H1 (cell line): ENCODE data around the gene ZDHHC24. TPM values are rescaled to one million over a fixed set of nuclear protein-coding genes. Genes with fewer than 3 reads are reported as not detected.
"Not testable (repeated sequence)": the region's sequence is repeated elsewhere in the genome, so short reads cannot be mapped to it uniquely, and the experiment has no call there.

Experiments
- CTCF ChIA-PET: fragments of 300-600 bp; sonication (Branson Sonifier 250); formaldehyde crosslinking; loops from one replicate; lab custom pipeline; 2021; ENCODE audit not compliant: partially characterized antibody; lab: Charles Lee
- POLR2A ChIA-PET: fragments of 300-600 bp; sonication (Branson Sonifier 250); formaldehyde crosslinking; loops from one replicate; lab custom pipeline; 2021; ENCODE audit warnings: inconsistent platforms; ENCODE audit not compliant: partially characterized antibody; lab: Charles Lee
- DNase-seq, 2 experiments: peaks; one replicate each; pipeline versions ENCODE4 v3.0.0 to v3.0.0-alpha.2; 2010 to 2022; ENCODE audit warnings: low spot score in 2 of 2, low read depth in 1 of 2, mixed read lengths in 1 of 2
- FAIRE-seq: peaks from 2 replicates; lab custom pipeline; 2011; peaks lifted over from hg19 to GRCh38; lab: Jason Lieb, UNC
- H2AFZ ChIP-seq: 2 replicates; pipeline ENCODE4 v1.8.1; 2012; ENCODE audit warnings: low read length, inconsistent platforms
- H2AK5ac ChIP-seq: 2 replicates; pipeline ENCODE4 v1.6.1; 2013; ENCODE audit warnings: low read depth, low read length
- H2BK120ac ChIP-seq: replicated peaks from 2 replicates; pipeline ENCODE3; 2013; ENCODE audit warnings: low read depth, low read length, inconsistent platforms
- H2BK12ac ChIP-seq: 2 replicates; pipeline ENCODE4 v1.6.1; 2013; ENCODE audit warnings: low read depth, low read length
- H2BK15ac ChIP-seq: 2 replicates; pipeline ENCODE4 v1.6.1; 2013; ENCODE audit warnings: low read length
- H2BK20ac ChIP-seq: 2 replicates; pipeline ENCODE4 v1.6.1; 2013; ENCODE audit warnings: low read length
- H2BK5ac ChIP-seq: 2 replicates; pipeline ENCODE4 v1.6.1; 2013; ENCODE audit warnings: low read depth, low read length
- H3K14ac ChIP-seq: 2 replicates; pipeline ENCODE4 v1.6.1; 2013; ENCODE audit warnings: inconsistent platforms; ENCODE audit not compliant: insufficient read length
- H3K18ac ChIP-seq: 2 replicates; pipeline ENCODE4 v1.6.1; 2013; ENCODE audit warnings: low read length; ENCODE audit errors: extremely low read depth
- H3K23ac ChIP-seq: 2 replicates; pipeline ENCODE4 v1.6.1; 2013; ENCODE audit warnings: inconsistent platforms; ENCODE audit not compliant: insufficient read length
- H3K23me2 ChIP-seq: 2 replicates; pipeline ENCODE4 v1.6.1; 2013; ENCODE audit warnings: low read depth, low read length
- H3K27ac ChIP-seq: 2 replicates; pipeline ENCODE4 v1.6.1; 2011; ENCODE audit warnings: low read depth, low read length, inconsistent platforms
- H3K27me3 ChIP-seq, 4 experiments: replicated peaks in 1 of 4; 1 replicate in 1 of 4; 2 replicates in 3 of 4; pipeline versions ENCODE4 v1.6.1 to v1.8.1; 2011 to 2013; ENCODE audit warnings: low read length in 3 of 4, mild to moderate bottlenecking in 3 of 4, inconsistent platforms in 2 of 4, mixed read lengths in 2 of 4, moderate library complexity in 1 of 4; ENCODE audit not compliant: control insufficient read depth in 3 of 4, insufficient read depth in 3 of 4; ENCODE audit errors: extremely low read depth in 1 of 4
- H3K36me3 ChIP-seq, 4 experiments: 2 replicates each; pipeline versions ENCODE4 v1.6.1 to v1.8.1; 2011 to 2013; ENCODE audit warnings: mild to moderate bottlenecking in 4 of 4, low read length in 3 of 4, moderate library complexity in 2 of 4, control low read depth in 1 of 4, inconsistent platforms in 1 of 4; ENCODE audit not compliant: insufficient read depth in 4 of 4, control insufficient read depth in 2 of 4
- H3K4ac ChIP-seq: replicated peaks from 2 replicates; pipeline ENCODE3; 2013; ENCODE audit warnings: low read length, low read depth, mixed read lengths, inconsistent platforms; ENCODE audit not compliant: insufficient read length
- H3K4me1 ChIP-seq, 4 experiments: replicated peaks in 1 of 4; 1 replicate in 1 of 4; 2 replicates in 3 of 4; pipeline versions ENCODE4 v1.6.1 to v1.8.1; 2011 to 2013; ENCODE audit warnings: low read length in 3 of 4, inconsistent platforms in 2 of 4, mixed read lengths in 1 of 4; ENCODE audit not compliant: insufficient read depth in 4 of 4, control insufficient read depth in 3 of 4
- H3K4me2 ChIP-seq, 2 experiments: 2 replicates each; pipeline versions ENCODE4 v1.6.1 to v1.8.1; 2011 to 2013; ENCODE audit warnings: low read depth in 2 of 2, low read length in 2 of 2, control low read depth in 1 of 2, inconsistent platforms in 1 of 2, mild to moderate bottlenecking in 1 of 2; ENCODE audit not compliant: insufficient read depth in 1 of 2
- H3K4me3 ChIP-seq, 4 experiments: fragments of 200-600, 300-600 bp in 1 of 4; sonication (generic), shearing (Covaris generic), sonication (Bioruptor Twin) in 1 of 4; 2 replicates each; pipeline versions ENCODE4 v1.5.1 to v1.8.1; 2011 to 2016; ENCODE audit warnings: low read length in 4 of 4, low read depth in 3 of 4, control low read depth in 2 of 4, inconsistent platforms in 2 of 4, mild to moderate bottlenecking in 2 of 4, mixed read lengths in 1 of 4, moderate library complexity in 1 of 4; ENCODE audit not compliant: insufficient read depth in 2 of 4; ENCODE audit errors: extremely low read depth in 1 of 4
- H3K56ac ChIP-seq: replicated peaks from 2 replicates; pipeline ENCODE3; 2013; ENCODE audit warnings: low read depth, mild to moderate bottlenecking, mixed read lengths, low read length, inconsistent platforms; ENCODE audit not compliant: insufficient read length
- H3K79me1 ChIP-seq: 2 replicates; pipeline ENCODE4 v1.6.1; 2013; ENCODE audit warnings: low read depth, low read length, control low read depth
- H3K79me2 ChIP-seq, 2 experiments: 2 replicates each; pipeline versions ENCODE4 v1.6.1 to v1.8.1; 2012 to 2013; ENCODE audit warnings: low read length in 2 of 2, mild to moderate bottlenecking in 2 of 2, inconsistent platforms in 1 of 2; ENCODE audit not compliant: insufficient read depth in 2 of 2, control insufficient read depth in 1 of 2
- H3K9ac ChIP-seq, 4 experiments: replicated peaks in 1 of 4; 1 replicate in 1 of 4; 2 replicates in 3 of 4; pipeline versions ENCODE4 v1.6.1 to v1.8.1; 2011 to 2013; ENCODE audit warnings: low read depth in 3 of 4, low read length in 3 of 4, control low read depth in 2 of 4, mild to moderate bottlenecking in 2 of 4, moderate library complexity in 2 of 4, inconsistent platforms in 1 of 4; ENCODE audit errors: extremely low read depth in 1 of 4
- H3K9me3 ChIP-seq, 2 experiments: 2 replicates each; pipeline versions ENCODE4 v1.6.1 to v1.8.1; 2012 to 2013; ENCODE audit warnings: mild to moderate bottlenecking in 2 of 2, moderate library complexity in 2 of 2, control low read depth in 1 of 2, inconsistent platforms in 1 of 2, low read depth in 1 of 2, low read length in 1 of 2, mixed read lengths in 1 of 2; ENCODE audit not compliant: insufficient read depth in 2 of 2
- H4K20me1 ChIP-seq, 2 experiments: replicated peaks in 1 of 2; 2 replicates each; pipeline versions ENCODE3 to v1.8.1; 2011 to 2013; ENCODE audit warnings: inconsistent platforms in 2 of 2, low read length in 2 of 2, mild to moderate bottlenecking in 1 of 2; ENCODE audit not compliant: insufficient read depth in 2 of 2, control insufficient read depth in 1 of 2
- H4K5ac ChIP-seq: 2 replicates; pipeline ENCODE4 v1.6.1; 2013; ENCODE audit warnings: low read length, low read depth, mixed read lengths, inconsistent platforms; ENCODE audit not compliant: insufficient read length
- H4K8ac ChIP-seq: 2 replicates; pipeline ENCODE4 v1.8.0; 2013; ENCODE audit warnings: mild to moderate bottlenecking, moderate library complexity, low read length, inconsistent platforms; ENCODE audit not compliant: insufficient read depth; ENCODE audit errors: extremely low read depth
- H4K91ac ChIP-seq: replicated peaks from 2 replicates; pipeline ENCODE3; 2013; ENCODE audit warnings: low read length, mixed read lengths, inconsistent platforms; ENCODE audit not compliant: insufficient read length
- ATF2 ChIP-seq: IDR thresholded peaks from 2 replicates; pipeline ENCODE4 v1.6.1; 2012; ENCODE audit warnings: low read length, inconsistent platforms
- CHD2 ChIP-seq: IDR thresholded peaks from 2 replicates; pipeline ENCODE4 v1.6.1; 2012; ENCODE audit warnings: low read length, improper control_type of control experiment
- JUN ChIP-seq: IDR thresholded peaks from 2 replicates; pipeline ENCODE4 v1.6.1; 2011; ENCODE audit warnings: low read depth, mild to moderate bottlenecking, improper control_type of control experiment, low read length
- JUND ChIP-seq: IDR thresholded peaks from 2 replicates; pipeline ENCODE4 v1.6.1; 2011; ENCODE audit warnings: mild to moderate bottlenecking, improper control_type of control experiment, low read length
- POLR2A ChIP-seq, 2 experiments: IDR thresholded peaks; 1 replicate in 1 of 2; 2 replicates in 1 of 2; pipeline ENCODE4 v1.6.1; 2011; ENCODE audit warnings: low read depth in 2 of 2, low read length in 2 of 2, mild to moderate bottlenecking in 2 of 2; ENCODE audit errors: control extremely low read depth in 1 of 2
- SRF ChIP-seq: IDR thresholded peaks from 2 replicates; pipeline ENCODE4 v1.6.1; 2011; ENCODE audit warnings: mild to moderate bottlenecking, low read depth, low read length, moderate library complexity
- TAF7 ChIP-seq: optimal IDR thresholded peaks from 2 replicates; pipeline ENCODE3; 2011; ENCODE audit warnings: low read depth, mild to moderate bottlenecking, inconsistent platforms, low read length, moderate library complexity, borderline replicate concordance
- TEAD4 ChIP-seq: IDR thresholded peaks from 2 replicates; pipeline ENCODE4 v1.6.1; 2012; ENCODE audit warnings: low read depth, low read length, inconsistent platforms, mixed read lengths
- WGBS, 2 experiments: shearing (Covaris generic) in 1 of 2; methylation state at CpG; one replicate each; pipeline versions ENCODE4 v1.1.6 to v1.1.7; 2013 to 2015; ENCODE audit warnings: low lambda C conversion rate in 2 of 2, mixed read lengths in 2 of 2, inconsistent platforms in 1 of 2, low coverage in 1 of 2, missing lambda C conversion rate in 1 of 2; ENCODE audit not compliant: insufficient replicate concordance in 2 of 2, insufficient coverage in 1 of 2, insufficient read length in 1 of 2; ENCODE audit errors: extremely low coverage in 1 of 2, missing lambda C conversion rate in 1 of 2; 5-methylcytosine and 5-hydroxymethylcytosine counted together
- polyA plus RNA-seq, 7 experiments: library from polyadenylated mRNA; depleted of rRNA in 3 of 7; stranded (reverse) in 5 of 7; unstranded in 2 of 7; fragments of >200 nt in 5 of 7; fragments of 200-250 nt in 2 of 7; gene quantifications; 1 replicate in 5 of 7; 2 replicates in 1 of 7; 4 replicates in 1 of 7; pipeline versions ENCODE4 v1.2.1 to v1.2.3, GENCODE V29; 2011 to 2013; ENCODE audit warnings: missing spikeins in 2 of 7, mixed read lengths in 2 of 7
- total RNA-seq: library from RNA; stranded (reverse); fragmentation: NEBNext Ultra II Directional; extraction: Animal tissue kit (Norgen Biotek cat#: 25700); gene quantifications from 2 replicates; pipeline ENCODE4 v1.2.1, GENCODE V29; 2021

Gene ZDHHC24
- total and polyA plus RNA-seq, 2 of the 8 experiments (the other 6 are each of a cell fraction or from before 2014, with no cell fraction given): 8.4 to 9.7 TPM

DNA sequence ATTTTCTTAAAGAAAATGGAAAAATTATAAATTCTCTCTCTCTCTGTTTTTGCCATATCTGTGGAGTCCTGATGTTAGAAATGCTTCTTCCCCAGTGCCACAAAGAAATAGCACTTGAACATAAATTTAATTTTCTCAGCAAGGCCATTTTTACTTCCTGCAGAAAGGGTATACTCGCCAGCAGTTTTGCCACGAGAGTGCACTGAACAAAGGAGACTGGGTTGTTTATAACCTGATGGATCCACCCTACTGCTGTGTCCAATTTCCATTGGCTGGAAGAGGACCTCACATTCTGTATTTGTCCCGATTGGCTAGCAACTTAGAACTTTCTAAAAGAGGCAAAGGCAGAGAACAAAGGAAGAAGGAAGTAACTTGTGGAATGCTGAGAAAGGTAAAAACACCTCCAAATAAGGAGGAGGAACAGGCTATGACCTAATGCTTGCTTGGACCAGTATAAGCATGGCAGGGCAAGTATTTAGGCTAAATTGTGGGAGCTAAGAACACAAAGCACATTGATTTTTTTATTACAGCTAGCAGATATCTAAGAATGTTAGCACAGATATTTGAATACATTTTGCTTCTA is 36.8 kb upstream of the ZDHHC24 start:
- not testable (repeated sequence) for H4K20me1 ChIP-seq, H2BK12ac ChIP-seq, H3K27me3 ChIP-seq, H3K79me2 ChIP-seq, H2BK120ac ChIP-seq, H3K36me3 ChIP-seq, H3K79me1 ChIP-seq, H3K9me3 ChIP-seq, H4K91ac ChIP-seq, H3K4ac ChIP-seq, H2BK5ac ChIP-seq, H3K23me2 ChIP-seq, H3K4me3 ChIP-seq, H2AFZ ChIP-seq, H2BK20ac ChIP-seq, H4K8ac ChIP-seq, H2AK5ac ChIP-seq, DNase-seq, H3K56ac ChIP-seq, H3K23ac ChIP-seq, H3K18ac ChIP-seq, H3K4me2 ChIP-seq, H3K14ac ChIP-seq, H2BK15ac ChIP-seq, H3K4me1 ChIP-seq, H4K5ac ChIP-seq
- peak overlapping the region; percentile 93 for H3K27ac ChIP-seq
- POLR2A ChIA-PET: interaction anchor here (1.2 to 6.8 kb wide), 8 partner anchors 10 to 91 kb away, joined by 3 to 51 read pairs (median 12); partner anchors contain the start of genes CCDC87, CCS, CTSF and RBM14
- WGBS, 2 experiments: 37% methylated on average over 3 of the region's 3 CpGs; no CpG with 5 or more reads in 1 of the 2 experiments
- FAIRE-seq: peak; percentile 74
- H3K9ac ChIP-seq: peak overlapping the region in 2 of 4 experiments; percentile 75 to 76; a peak in 2 of 7 replicates
- CTCF ChIA-PET: interaction anchor here (2.0 to 6.2 kb wide), 2 partner anchors 10 to 14 kb away, joined by 9 to 46 read pairs; partner anchors contain the start of genes CCDC87, CCS and CTSF
- TF ChIP-seq JUN (peak; percentile 13; the same call in 1 of the 2 replicates), ATF2 (peak; percentile 81; the same call in 1 of the 2 replicates), SRF (peak; percentile 90), TAF7 (peak; percentile 22), JUND (peak; percentile 22; the same call in 1 of the 2 replicates), POLR2A (IDR thresholded peaks at IDR 0.05; ENCODE audit: control extremely low read depth in 1 of 2, low read depth in 2 of 2, low read length in 2 of 2) (peak; percentile 68 to 75), TEAD4 (0 out of 2 replicates have a peak, but pooled peaks have one; percentile 36), CHD2 (0 out of 2 replicates have a peak, but pooled peaks have one; percentile 20)
